NB4 (cell line): ENCODE measurements around the gene HIGD1A.

Experiments used
- CTCF ChIP-seq: IDR thresholded peaks from one replicate; pipeline ENCODE4 v1.5.1; 2012; ENCODE audit warnings: low read depth, low read length
- POLR2A ChIP-seq: IDR thresholded peaks from 2 replicates; pipeline ENCODE4 v1.6.1; 2011; ENCODE audit warnings: mild to moderate bottlenecking; ENCODE audit not compliant: insufficient read length; ENCODE audit errors: extremely low read depth

GRCh38 chr3:42830437-42831320 is 26.4 kb upstream of the HIGD1A start:
- TF ChIP-seq CTCF (peak; percentile 21), POLR2A (no peak)
